ENCODE measurements around the gene DNAJC5. TPM values are rescaled to one million over a fixed set of nuclear protein-coding genes. Genes with fewer than 3 reads are reported as not detected.
"Not testable (repeated sequence)": the region's sequence is repeated elsewhere in the genome, so short reads cannot be mapped to it uniquely, and the experiment has no call there.

DNAJC5 gene
- total RNA-seq, 4 donors from 2014 or later, result 29.9 to 56.3 (median 45.4) TPM

DNA sequence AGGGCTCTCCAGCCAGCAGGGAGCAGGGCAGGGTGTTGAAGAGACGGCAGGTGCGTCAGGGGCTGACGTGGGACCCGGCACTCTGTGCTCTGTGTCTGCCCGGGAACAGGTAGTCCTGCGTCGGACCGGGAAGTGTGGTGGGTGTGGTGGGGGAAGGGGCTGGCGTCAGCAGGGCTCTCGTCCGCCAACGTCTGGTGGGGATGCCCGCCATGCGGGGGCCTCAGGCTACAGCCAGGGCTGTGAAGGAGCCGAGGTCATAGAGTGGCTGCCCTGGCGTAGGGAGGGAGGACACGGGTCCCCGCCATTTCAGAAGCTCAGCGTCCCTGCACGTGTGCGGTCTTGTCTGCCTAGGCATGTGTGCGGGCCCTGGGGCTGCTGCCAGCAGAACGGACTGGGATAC is 25.3 kb downstream of the DNAJC5 start:
- TF ChIP-seq, protein P1, sequence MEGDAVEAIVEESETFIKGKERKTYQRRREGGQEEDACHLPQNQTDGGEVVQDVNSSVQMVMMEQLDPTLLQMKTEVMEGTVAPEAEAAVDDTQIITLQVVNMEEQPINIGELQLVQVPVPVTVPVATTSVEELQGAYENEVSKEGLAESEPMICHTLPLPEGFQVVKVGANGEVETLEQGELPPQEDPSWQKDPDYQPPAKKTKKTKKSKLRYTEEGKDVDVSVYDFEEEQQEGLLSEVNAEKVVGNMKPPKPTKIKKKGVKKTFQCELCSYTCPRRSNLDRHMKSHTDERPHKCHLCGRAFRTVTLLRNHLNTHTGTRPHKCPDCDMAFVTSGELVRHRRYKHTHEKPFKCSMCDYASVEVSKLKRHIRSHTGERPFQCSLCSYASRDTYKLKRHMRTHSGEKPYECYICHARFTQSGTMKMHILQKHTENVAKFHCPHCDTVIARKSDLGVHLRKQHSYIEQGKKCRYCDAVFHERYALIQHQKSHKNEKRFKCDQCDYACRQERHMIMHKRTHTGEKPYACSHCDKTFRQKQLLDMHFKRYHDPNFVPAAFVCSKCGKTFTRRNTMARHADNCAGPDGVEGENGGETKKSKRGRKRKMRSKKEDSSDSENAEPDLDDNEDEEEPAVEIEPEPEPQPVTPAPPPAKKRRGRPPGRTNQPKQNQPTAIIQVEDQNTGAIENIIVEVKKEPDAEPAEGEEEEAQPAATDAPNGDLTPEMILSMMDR (IDR thresholded peaks at IDR 0.05), result no peak
- DNase-seq (ENCODE audit: low spot score) (no peak), ATAC-seq (ENCODE audit: low FRiP score) (no peak)

DNA sequence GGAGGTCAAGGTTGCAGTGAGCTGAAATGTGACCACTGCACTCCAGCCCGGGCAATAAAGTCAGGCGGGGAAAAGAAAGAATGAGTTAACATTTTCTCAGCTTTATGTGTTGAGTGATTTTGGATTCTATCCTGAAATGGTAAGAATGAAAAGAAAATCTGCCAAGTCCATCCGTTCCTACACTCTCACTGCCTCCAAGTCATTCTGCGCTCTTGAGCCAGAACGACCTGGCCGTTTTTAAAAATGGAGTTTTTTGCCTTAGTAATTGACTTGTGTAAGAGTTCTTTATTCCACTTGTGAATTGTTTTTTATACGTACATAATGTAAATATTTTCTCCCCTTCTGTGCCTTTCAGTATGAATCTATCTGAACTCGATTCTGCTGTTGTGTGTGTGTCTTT is 28.7 kb downstream of the DNAJC5 start:
- ATAC-seq (ENCODE audit: low FRiP score) (no peak), DNase-seq (ENCODE audit: low spot score) (no peak)
- TF ChIP-seq, protein P1 (IDR thresholded peaks at IDR 0.05), result no peak

DNA sequence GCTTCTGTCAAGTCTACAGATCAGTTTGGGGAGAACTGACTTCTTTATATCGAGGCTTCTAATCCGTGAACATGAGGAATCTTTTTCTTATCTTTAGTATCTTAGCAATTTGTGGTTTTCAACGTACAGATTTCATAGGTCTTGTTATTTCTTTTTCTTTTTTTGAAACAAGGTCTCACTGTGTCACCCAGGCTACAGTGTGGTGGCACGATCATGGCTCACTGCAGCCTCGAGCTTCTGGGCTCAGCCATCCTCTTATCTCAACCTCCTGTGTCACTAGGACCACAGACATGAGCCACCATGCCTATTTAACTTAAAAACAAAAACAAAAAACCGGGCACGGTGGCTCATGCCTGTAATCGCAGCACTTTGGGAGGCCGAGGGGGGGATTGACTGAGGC is 29.3 kb downstream of the DNAJC5 start:
- ATAC-seq (ENCODE audit: low FRiP score) (no peak), DNase-seq (ENCODE audit: low spot score) (no peak)
- TF ChIP-seq, protein P1 (IDR thresholded peaks at IDR 0.05), result no peak

DNA sequence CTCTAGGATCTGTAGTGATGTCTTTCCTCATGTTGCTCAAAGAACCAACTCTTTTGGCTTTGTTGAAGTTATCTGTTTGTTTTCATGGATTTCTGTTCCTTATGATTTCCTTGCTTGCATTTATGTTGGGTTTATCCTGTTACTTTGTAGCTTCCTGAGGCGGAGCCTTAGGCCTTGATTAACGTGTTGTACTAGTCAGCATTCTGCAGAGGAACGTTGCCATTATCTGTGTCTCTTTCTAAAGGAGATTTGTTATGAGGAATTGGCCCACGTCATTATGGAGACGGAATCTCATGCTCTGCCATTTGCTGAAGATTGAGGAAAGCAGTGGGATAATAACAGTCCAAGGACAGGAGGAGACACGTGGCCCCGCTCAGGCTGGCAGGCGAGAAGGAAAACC is 31.4 kb downstream of the DNAJC5 start:
- TF ChIP-seq, protein P1 (IDR thresholded peaks at IDR 0.05), result no peak

DNA sequence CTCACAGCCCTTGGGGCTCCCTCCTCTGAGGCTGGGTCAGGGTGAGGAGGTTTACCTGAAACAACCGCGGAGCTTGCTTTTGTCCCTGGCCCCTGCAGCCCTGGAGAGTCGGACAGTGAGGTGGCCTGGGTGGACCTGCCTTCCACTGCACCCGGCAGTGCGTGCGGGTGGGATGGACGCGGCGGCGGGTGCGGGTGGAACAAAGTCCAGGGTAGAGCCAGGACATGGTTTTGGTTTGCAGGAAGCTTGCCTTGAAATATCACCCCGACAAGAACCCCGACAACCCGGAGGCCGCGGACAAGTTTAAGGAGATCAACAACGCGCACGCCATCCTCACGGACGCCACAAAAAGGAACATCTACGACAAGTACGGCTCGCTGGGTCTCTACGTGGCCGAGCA is 34.1 kb downstream of the DNAJC5 start:
- no peak for ATAC-seq (ENCODE audit: low FRiP score)

More for the DNA sequence above, 31.4 kb downstream of the DNAJC5 start:
- DNase-seq (ENCODE audit: low spot score) (no peak), ATAC-seq (ENCODE audit: low FRiP score) (no peak)

DNA sequence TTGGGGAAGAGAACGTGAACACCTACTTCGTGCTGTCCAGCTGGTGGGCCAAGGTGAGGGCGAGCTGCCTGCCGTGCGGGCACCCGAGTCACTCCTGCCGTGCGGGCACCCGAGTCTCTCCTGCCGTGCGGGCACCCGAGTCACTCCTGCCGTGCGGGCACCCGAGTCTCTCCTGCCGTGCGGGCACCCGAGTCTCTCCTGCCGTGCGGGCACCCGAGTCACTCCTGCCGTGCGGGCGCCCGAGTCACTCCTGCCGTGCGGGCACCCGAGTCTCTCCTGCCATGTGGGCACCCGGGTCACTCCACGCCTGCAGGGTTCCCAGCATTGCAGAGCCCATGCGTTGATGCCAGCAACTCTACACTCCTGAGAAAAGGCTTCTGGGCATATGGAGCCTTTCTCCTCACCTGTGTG is 34.6 kb downstream of the DNAJC5 start:
- DNase-seq (ENCODE audit: low spot score); ATAC-seq (ENCODE audit: low FRiP score): not testable (repeated sequence)

More for the DNA sequence above, 34.1 kb downstream of the DNAJC5 start:
- no peak for DNase-seq (ENCODE audit: low spot score)
- TF ChIP-seq, protein P1 (IDR thresholded peaks at IDR 0.05), result no peak

DNA sequence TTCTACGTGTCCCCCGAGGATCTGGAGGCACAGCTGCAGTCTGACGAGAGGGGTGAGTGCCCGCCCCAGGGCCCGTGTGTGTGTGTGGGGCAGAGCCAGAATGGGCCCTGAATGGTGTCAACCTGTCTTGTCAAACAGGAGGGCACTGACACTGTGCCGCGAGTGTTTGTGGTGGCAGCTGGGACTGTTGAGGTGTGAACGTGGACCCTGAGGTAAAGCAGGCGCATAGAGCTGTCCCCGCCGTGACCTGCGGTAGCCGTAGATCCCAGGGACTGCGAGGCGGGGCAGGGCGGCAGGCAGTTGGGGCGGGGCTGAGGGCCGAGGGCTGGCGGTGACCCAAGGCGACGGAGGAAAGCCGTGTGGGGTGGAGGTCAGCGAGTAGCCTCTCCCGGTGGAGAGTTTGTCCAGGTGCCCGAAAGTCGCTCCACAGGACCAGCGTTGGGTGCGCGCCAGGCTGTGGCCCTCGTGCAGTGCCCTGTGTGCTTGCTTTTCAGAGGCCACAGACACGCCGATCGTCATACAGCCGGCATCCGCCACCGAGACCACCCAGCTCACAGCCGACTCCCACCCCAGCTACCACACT is 36.1 kb downstream of the DNAJC5 start:
- ATAC-seq (ENCODE audit: low FRiP score), result no peak
- TF ChIP-seq, protein P1 (IDR thresholded peaks at IDR 0.05), result no peak

More for the DNA sequence above, 36.1 kb downstream of the DNAJC5 start:
- no peak for DNase-seq (ENCODE audit: low spot score)
